Measurements from ENCODE around the gene BPIFA1.

Gene BPIFA1

GRCh38 chr20:33231237-33231636 is 4.6 kb upstream of the BPIFA1 start:
- Mint-ChIP-seq H3K9me3 (no peaks in the 10 kb centered on the region), H3K27me3 (peaks cover 10% of the 10 kb centered on the region), H3K4me1 (ENCODE audit: low read depth) (peaks cover 4% of the 10 kb centered on the region), H3K4me3 (no peak overlapping the region), H3K27ac (no peak overlapping the region), H3K36me3 (ENCODE audit: low read depth) (no peaks in the 10 kb centered on the region)
- no peak for DNase-seq

GRCh38 chr20:33232486-33233072 is 3.2 kb upstream of the BPIFA1 start:
- Mint-ChIP-seq H3K27ac (no peak overlapping the region), H3K4me1 (ENCODE audit: low read depth) (peaks cover 4% of the 10 kb centered on the region), H3K27me3 (peaks cover 20% of the 10 kb centered on the region), H3K4me3 (no peak overlapping the region), H3K36me3 (ENCODE audit: low read depth) (no peaks in the 10 kb centered on the region), H3K9me3 (no peaks in the 10 kb centered on the region)
- DNase-seq, result no peak

DNA sequence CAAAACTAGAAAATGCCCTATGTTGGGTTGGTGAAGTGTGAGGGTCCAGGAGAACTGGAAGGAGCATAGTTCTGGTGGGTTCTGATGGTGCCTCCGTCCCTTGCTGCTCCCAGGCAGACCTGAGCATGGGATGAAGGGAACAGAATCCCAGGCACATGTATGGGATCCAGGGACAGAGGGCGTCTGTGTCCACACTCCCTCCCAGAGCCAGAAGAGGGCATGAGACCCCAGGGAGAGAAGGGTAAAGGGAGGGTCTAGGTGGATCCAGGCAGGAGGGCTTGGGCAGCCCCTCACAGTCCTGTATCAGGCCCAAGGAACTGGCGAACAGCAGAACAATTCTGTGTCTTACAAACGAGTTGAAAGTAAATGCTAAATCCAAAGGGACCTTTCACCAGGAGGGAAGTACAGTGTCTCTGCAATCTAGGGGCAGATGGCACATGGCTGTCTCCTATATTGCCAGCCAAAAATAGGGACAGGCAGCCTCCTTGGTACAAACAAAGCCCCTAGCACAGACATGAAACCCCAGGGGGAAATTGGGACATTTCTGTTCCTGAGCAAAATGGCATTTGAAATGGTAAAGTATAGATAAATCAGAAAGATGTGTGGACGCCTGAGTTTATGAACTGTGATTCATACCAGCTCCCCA is 2.5 kb upstream of the BPIFA1 start:
- H3K27ac Mint-ChIP-seq, result no peak overlapping the region
- no peaks in the 10 kb centered on the region for H3K9me3 Mint-ChIP-seq
- DNase-seq, result no peak
- peaks cover 20% of the 10 kb centered on the region for H3K27me3 Mint-ChIP-seq
- no peak overlapping the region for H3K4me3 Mint-ChIP-seq
- no peaks in the 10 kb centered on the region for H3K36me3 Mint-ChIP-seq (ENCODE audit: low read depth)
- H3K4me1 Mint-ChIP-seq (ENCODE audit: low read depth), result peaks cover 4% of the 10 kb centered on the region

DNA sequence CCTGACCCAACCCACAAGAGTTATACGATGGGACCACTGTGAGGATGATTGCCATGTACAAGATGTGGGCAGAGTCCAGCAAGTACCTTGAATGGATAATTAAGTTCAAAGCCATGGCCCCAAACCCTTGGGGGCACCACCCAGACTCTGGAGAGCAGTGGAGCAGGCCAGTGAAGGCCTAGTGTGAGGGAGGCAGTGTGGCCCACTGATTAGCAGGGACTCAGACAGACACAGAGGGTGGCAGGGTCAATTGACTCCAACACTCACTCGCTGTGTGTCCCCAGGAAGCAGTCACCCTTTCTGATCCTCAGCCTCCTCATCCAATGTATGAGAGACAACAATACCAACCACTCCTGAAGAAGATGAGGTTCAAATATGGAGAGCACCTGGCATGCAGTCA is 1.7 kb upstream of the BPIFA1 start:
- Mint-ChIP-seq H3K9me3 (no peaks in the 10 kb centered on the region), H3K27me3 (peaks cover 20% of the 10 kb centered on the region), H3K36me3 (ENCODE audit: low read depth) (no peaks in the 10 kb centered on the region), H3K27ac (no peak overlapping the region), H3K4me3 (no peak overlapping the region), H3K4me1 (ENCODE audit: low read depth) (peaks cover 4% of the 10 kb centered on the region)
- DNase-seq, result no peak

- H3K27me3 Mint-ChIP-seq, result peaks cover 20% of the 10 kb centered on the region
- no peak overlapping the region for H3K4me3 Mint-ChIP-seq
- no peak overlapping the region for H3K27ac Mint-ChIP-seq
- H3K4me1 Mint-ChIP-seq (ENCODE audit: low read depth), result peaks cover 4% of the 10 kb centered on the region
- no peaks in the 10 kb centered on the region for H3K36me3 Mint-ChIP-seq (ENCODE audit: low read depth)
- no peaks in the 10 kb centered on the region for H3K9me3 Mint-ChIP-seq
- DNase-seq, result no peak
These were observed 555 bp downstream of the BPIFA1 start for GRCh38 chr20:33236351-33236750.

DNA sequence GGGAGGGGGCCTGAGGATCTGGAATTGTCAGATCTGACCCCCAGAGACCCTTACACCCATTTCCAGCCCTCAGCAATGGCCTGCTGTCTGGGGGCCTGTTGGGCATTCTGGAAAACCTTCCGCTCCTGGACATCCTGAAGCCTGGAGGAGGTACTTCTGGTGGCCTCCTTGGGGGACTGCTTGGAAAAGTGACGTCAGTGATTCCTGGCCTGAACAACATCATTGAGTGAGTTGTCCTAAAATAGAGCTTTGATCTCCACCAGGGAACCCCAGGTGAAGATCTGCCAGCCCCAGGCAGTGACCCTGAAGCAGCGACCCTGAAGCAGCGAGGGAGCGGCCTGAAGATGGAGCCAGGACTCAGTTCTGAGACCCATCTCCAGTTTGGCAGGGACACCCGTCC is 2.2 kb downstream of the BPIFA1 start:
- no peak for DNase-seq
- peaks cover 20% of the 10 kb centered on the region for H3K27me3 Mint-ChIP-seq

GRCh38 chr20:33239418-33239817 is 3.6 kb downstream of the BPIFA1 start:
- peaks cover 20% of the 10 kb centered on the region for H3K27me3 Mint-ChIP-seq
- no peak overlapping the region for H3K27ac Mint-ChIP-seq
- DNase-seq, result no peak
- no peaks in the 10 kb centered on the region for H3K36me3 Mint-ChIP-seq (ENCODE audit: low read depth)
- no peak overlapping the region for H3K4me3 Mint-ChIP-seq
- no peaks in the 10 kb centered on the region for H3K9me3 Mint-ChIP-seq
- H3K4me1 Mint-ChIP-seq (ENCODE audit: low read depth), result no peaks in the 10 kb centered on the region

More for the DNA sequence above, 2.2 kb downstream of the BPIFA1 start:
- H3K27ac Mint-ChIP-seq, result no peak overlapping the region
- H3K36me3 Mint-ChIP-seq (ENCODE audit: low read depth), result no peaks in the 10 kb centered on the region
- H3K4me1 Mint-ChIP-seq (ENCODE audit: low read depth), result no peaks in the 10 kb centered on the region
- no peak overlapping the region for H3K4me3 Mint-ChIP-seq
- no peaks in the 10 kb centered on the region for H3K9me3 Mint-ChIP-seq

DNA sequence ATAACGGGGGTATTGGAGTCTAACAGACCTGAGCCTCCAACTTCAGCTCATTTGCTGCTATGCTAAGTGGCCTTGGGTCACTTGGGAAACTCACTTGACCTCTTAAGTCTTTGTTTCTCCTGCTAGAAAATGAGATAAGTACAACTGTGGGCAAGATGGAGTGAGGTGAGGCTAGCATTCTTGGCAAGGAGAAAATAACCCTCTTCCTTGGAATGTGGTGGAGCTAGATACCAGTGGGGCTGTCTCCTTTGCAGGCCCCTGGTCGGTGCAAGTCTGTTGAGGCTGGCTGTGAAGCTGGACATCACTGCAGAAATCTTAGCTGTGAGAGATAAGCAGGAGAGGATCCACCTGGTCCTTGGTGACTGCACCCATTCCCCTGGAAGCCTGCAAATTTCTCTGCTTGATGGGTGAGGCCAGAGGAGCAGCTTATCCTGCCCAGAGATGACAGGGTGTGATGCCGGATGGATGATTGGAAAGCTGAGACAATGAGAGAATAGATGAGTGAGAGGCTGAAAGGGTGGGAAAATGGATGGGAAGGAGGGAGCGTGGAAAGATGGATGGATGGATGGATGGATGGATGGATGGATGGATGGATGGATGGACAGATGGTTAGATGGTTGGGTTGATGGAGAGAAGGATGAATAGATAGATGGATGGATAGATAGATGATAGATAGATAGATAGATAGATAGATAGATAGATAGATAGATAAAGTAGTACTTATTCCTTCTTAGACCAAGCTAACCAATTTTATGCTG is 4.4 kb downstream of the BPIFA1 start:
- Mint-ChIP-seq H3K27me3 (peaks cover 20% of the 10 kb centered on the region), H3K4me1 (ENCODE audit: low read depth) (no peaks in the 10 kb centered on the region), H3K4me3 (no peak overlapping the region), H3K27ac (no peak overlapping the region), H3K36me3 (ENCODE audit: low read depth) (no peaks in the 10 kb centered on the region), H3K9me3 (no peaks in the 10 kb centered on the region)
- DNase-seq, result no peak

GRCh38 chr20:33240923-33241322 is 5.1 kb downstream of the BPIFA1 start:
- no peak overlapping the region for H3K27ac Mint-ChIP-seq
- H3K9me3 Mint-ChIP-seq, result no peaks in the 10 kb centered on the region
- peaks cover 14% of the 10 kb centered on the region for H3K27me3 Mint-ChIP-seq
- DNase-seq, result no peak
- no peaks in the 10 kb centered on the region for H3K4me1 Mint-ChIP-seq (ENCODE audit: low read depth)
- no peaks in the 10 kb centered on the region for H3K36me3 Mint-ChIP-seq (ENCODE audit: low read depth)
- H3K4me3 Mint-ChIP-seq, result no peak overlapping the region

GRCh38 chr20:33242319-33243100 is 6.7 kb downstream of the BPIFA1 start:
- no peaks in the 10 kb centered on the region for H3K4me1 Mint-ChIP-seq (ENCODE audit: low read depth)
- no peaks in the 10 kb centered on the region for H3K36me3 Mint-ChIP-seq (ENCODE audit: low read depth)
- no peak overlapping the region for H3K4me3 Mint-ChIP-seq
- DNase-seq, result no peak
- no peaks in the 10 kb centered on the region for H3K9me3 Mint-ChIP-seq
- H3K27ac Mint-ChIP-seq, result no peak overlapping the region
- peaks cover under 1% of the 10 kb centered on the region for H3K27me3 Mint-ChIP-seq

- Mint-ChIP-seq H3K4me1 (ENCODE audit: low read depth) (no peaks in the 10 kb centered on the region), H3K4me3 (no peak overlapping the region), H3K27me3 (no peaks in the 10 kb centered on the region), H3K36me3 (ENCODE audit: low read depth) (no peaks in the 10 kb centered on the region), H3K9me3 (no peaks in the 10 kb centered on the region), H3K27ac (no peak overlapping the region)
- DNase-seq, result no peak
These were observed 10.3 kb downstream of the BPIFA1 start for GRCh38 chr20:33246077-33246476.

- Mint-ChIP-seq H3K27ac (no peak overlapping the region), H3K9me3 (no peaks in the 10 kb centered on the region), H3K4me3 (no peak overlapping the region), H3K27me3 (peaks cover 8% of the 10 kb centered on the region), H3K4me1 (ENCODE audit: low read depth) (no peaks in the 10 kb centered on the region), H3K36me3 (ENCODE audit: low read depth) (no peaks in the 10 kb centered on the region)
- no peak for DNase-seq
These were observed 13.7 kb downstream of the BPIFA1 start for GRCh38 chr20:33249456-33249855.

DNA sequence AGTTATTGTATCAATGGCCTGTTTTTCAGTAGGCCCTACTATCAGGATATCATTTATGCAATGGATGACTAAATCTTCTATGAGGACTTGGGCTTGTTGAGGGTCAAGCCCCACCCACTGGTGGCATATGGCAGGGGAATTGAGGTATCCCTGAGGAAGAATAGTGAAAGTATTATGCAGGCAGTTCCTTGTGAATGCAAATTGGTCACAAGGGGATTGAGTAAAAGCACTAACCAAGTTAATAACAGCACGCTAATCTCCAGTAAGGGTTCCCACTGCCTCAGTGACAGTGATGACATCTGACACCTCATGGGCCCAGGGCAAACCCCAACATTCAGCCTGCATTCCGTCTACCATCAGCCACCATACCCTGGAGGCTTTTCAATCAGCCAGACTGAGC is 14.9 kb downstream of the BPIFA1 start:
- H3K36me3 Mint-ChIP-seq (ENCODE audit: low read depth), result no peaks in the 10 kb centered on the region
- no peak overlapping the region for H3K4me3 Mint-ChIP-seq
- H3K4me1 Mint-ChIP-seq (ENCODE audit: low read depth), result no peaks in the 10 kb centered on the region
- no peaks in the 10 kb centered on the region for H3K9me3 Mint-ChIP-seq
- no peak for DNase-seq
- no peak overlapping the region for H3K27ac Mint-ChIP-seq
- peaks cover 12% of the 10 kb centered on the region for H3K27me3 Mint-ChIP-seq

- DNase-seq, result no peak
- H3K4me3 Mint-ChIP-seq, result no peak overlapping the region
- H3K9me3 Mint-ChIP-seq, result no peaks in the 10 kb centered on the region
- H3K36me3 Mint-ChIP-seq (ENCODE audit: low read depth), result no peaks in the 10 kb centered on the region
- H3K27me3 Mint-ChIP-seq, result peaks cover 13% of the 10 kb centered on the region
- no peaks in the 10 kb centered on the region for H3K4me1 Mint-ChIP-seq (ENCODE audit: low read depth)
- H3K27ac Mint-ChIP-seq, result no peak overlapping the region
These were observed 15.7 kb downstream of the BPIFA1 start for GRCh38 chr20:33251496-33251895.
